Skeletal muscle satellite cell (primary cell): ENCODE data around the gene LRCH1.
"Not testable (repeated sequence)": the region's sequence is repeated elsewhere in the genome, so short reads cannot be mapped to it uniquely, and the experiment has no call there.

Experiments
- H3K27me3 ChIP-seq: 2 replicates; pipeline ENCODE4 v1.7.0; 2013; ENCODE audit warnings: low read length; ENCODE audit not compliant: control insufficient read depth, insufficient read depth
- H3K36me3 ChIP-seq: 2 replicates; pipeline ENCODE4 v1.7.0; 2013; ENCODE audit warnings: mild to moderate bottlenecking, control low read depth, low read length; ENCODE audit not compliant: insufficient read depth
- H3K4me1 ChIP-seq: 2 replicates; pipeline ENCODE4 v1.7.0; 2013; ENCODE audit warnings: low read length; ENCODE audit not compliant: control insufficient read depth, insufficient read depth
- H3K4me2 ChIP-seq: 2 replicates; pipeline ENCODE4 v1.7.0; 2013; ENCODE audit warnings: mild to moderate bottlenecking, low read length
- H3K4me3 ChIP-seq: 2 replicates; pipeline ENCODE4 v1.7.0; 2013; ENCODE audit warnings: low read length
- H3K9ac ChIP-seq: 2 replicates; pipeline ENCODE4 v1.7.0; 2013; ENCODE audit warnings: mild to moderate bottlenecking, low read depth, low read length, moderate library complexity
- H3K9me3 ChIP-seq: replicated peaks from 2 replicates; pipeline ENCODE4 v1.7.0; 2013; ENCODE audit warnings: mild to moderate bottlenecking, control low read depth, low read length

The LRCH1 gene

GRCh38 chr13:46755508-46755907 is 202.5 kb downstream of the LRCH1 start:
- H3K9ac ChIP-seq, H3K4me3 ChIP-seq, H3K9me3 ChIP-seq, H3K4me2 ChIP-seq, H3K36me3 ChIP-seq, H3K27me3 ChIP-seq: not testable (repeated sequence)
- peaks cover 31% of the 10 kb centered on the region for H3K4me1 ChIP-seq

- Histone ChIP-seq H3K4me3 (no peak overlapping the region), H3K4me1 (peaks cover 19% of the 10 kb centered on the region), H3K9me3 (no peaks in the 10 kb centered on the region), H3K36me3 (no peaks in the 10 kb centered on the region), H3K9ac (no peak overlapping the region), H3K4me2 (peak overlapping the region; percentile 32), H3K27me3 (no peaks in the 10 kb centered on the region)
Observed at GRCh38 chr13:46756977-46757376, 204.0 kb downstream of the LRCH1 start.

GRCh38 chr13:46757640-46758039 is 204.7 kb downstream of the LRCH1 start:
- H3K4me2 ChIP-seq, result no peak overlapping the region
- no peaks in the 10 kb centered on the region for H3K36me3 ChIP-seq
- H3K4me3 ChIP-seq, result no peak overlapping the region
- peaks cover 17% of the 10 kb centered on the region for H3K4me1 ChIP-seq
- H3K9me3 ChIP-seq, result no peaks in the 10 kb centered on the region
- no peaks in the 10 kb centered on the region for H3K27me3 ChIP-seq
- H3K9ac ChIP-seq, result no peak overlapping the region

DNA sequence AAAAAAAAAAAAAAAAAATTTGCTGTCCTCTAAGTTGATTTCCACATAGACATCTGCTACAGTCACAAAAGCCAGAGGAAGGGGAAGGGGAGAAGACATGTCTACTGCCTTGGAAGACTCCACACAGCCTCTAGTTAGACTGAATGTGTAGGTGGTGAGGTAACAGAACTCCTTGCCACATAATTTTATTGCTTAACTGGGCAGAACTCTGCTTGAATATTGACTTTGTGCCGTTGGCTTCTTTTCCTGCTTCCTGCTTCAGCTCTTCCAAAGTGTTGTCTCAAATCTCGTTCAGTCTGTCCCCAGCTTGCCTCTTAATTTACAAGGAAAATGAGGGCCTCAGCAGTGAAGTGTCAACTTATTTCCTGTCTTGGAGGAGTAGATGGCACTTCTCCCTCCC is 206.9 kb downstream of the LRCH1 start:
- H3K4me2 ChIP-seq, result peak overlapping the region; percentile 4
- H3K4me1 ChIP-seq, result peaks cover 24% of the 10 kb centered on the region
- no peaks in the 10 kb centered on the region for H3K27me3 ChIP-seq
- no peak overlapping the region for H3K4me3 ChIP-seq
- no peaks in the 10 kb centered on the region for H3K36me3 ChIP-seq
- no peaks in the 10 kb centered on the region for H3K9me3 ChIP-seq
- no peak overlapping the region for H3K9ac ChIP-seq

- no peak overlapping the region for H3K9ac ChIP-seq
- no peak overlapping the region for H3K4me2 ChIP-seq
- H3K27me3 ChIP-seq, result no peaks in the 10 kb centered on the region
- H3K9me3 ChIP-seq, result no peaks in the 10 kb centered on the region
- H3K4me1 ChIP-seq, result peaks cover 28% of the 10 kb centered on the region
- H3K4me3 ChIP-seq, result no peak overlapping the region
- H3K36me3 ChIP-seq, result no peaks in the 10 kb centered on the region
Observed at GRCh38 chr13:46761174-46761573, 208.2 kb downstream of the LRCH1 start.

GRCh38 chr13:46761866-46762265 is 208.9 kb downstream of the LRCH1 start:
- no peaks in the 10 kb centered on the region for H3K36me3 ChIP-seq
- H3K9me3 ChIP-seq, result no peaks in the 10 kb centered on the region
- no peaks in the 10 kb centered on the region for H3K27me3 ChIP-seq

DNA sequence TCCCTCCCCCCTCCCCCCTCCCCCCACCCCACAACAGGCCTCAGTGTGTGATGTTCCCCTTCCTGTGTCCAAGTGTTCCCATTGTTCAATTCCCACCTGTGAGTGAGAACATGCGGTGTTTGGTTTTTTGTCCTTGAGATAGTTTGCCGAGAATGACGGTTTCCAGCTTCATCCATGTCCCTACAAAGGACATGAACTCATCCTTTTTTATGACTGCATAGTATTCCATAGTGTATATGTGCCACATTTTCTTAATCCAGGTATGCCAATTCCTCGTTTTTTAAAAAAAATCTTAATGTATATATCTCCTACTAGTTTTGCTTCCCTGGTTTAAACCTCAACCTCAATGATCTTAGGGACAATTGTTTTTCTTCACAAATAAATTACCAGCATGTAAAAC is 217.0 kb downstream of the LRCH1 start:
- H3K36me3 ChIP-seq, result peaks cover 31% of the 10 kb centered on the region
- not testable (repeated sequence) for H3K4me3 ChIP-seq, H3K4me1 ChIP-seq, H3K4me2 ChIP-seq, H3K9ac ChIP-seq, H3K9me3 ChIP-seq, H3K27me3 ChIP-seq

More at GRCh38 chr13:46761866-46762265, 208.9 kb downstream of the LRCH1 start:
- Histone ChIP-seq H3K4me2 (no peak overlapping the region), H3K9ac (no peak overlapping the region), H3K4me1 (peaks cover 24% of the 10 kb centered on the region), H3K4me3 (no peak overlapping the region)

- Histone ChIP-seq H3K4me2 (no peak overlapping the region), H3K9ac (no peak overlapping the region), H3K27me3 (no peaks in the 10 kb centered on the region), H3K9me3 (no peaks in the 10 kb centered on the region), H3K4me3 (no peak overlapping the region), H3K36me3 (peaks cover 48% of the 10 kb centered on the region), H3K4me1 (no peaks in the 10 kb centered on the region)
Observed at GRCh38 chr13:46771693-46772092, 218.7 kb downstream of the LRCH1 start.

- H3K27me3 ChIP-seq, result no peaks in the 10 kb centered on the region
- no peak overlapping the region for H3K4me2 ChIP-seq
- H3K36me3 ChIP-seq, result peaks cover 63% of the 10 kb centered on the region
- no peaks in the 10 kb centered on the region for H3K9me3 ChIP-seq
- peaks cover 3% of the 10 kb centered on the region for H3K4me1 ChIP-seq
- no peak overlapping the region for H3K9ac ChIP-seq
- H3K4me3 ChIP-seq, result no peak overlapping the region
Observed at GRCh38 chr13:46773541-46773940, 220.6 kb downstream of the LRCH1 start.

GRCh38 chr13:46775385-46776107 is 222.6 kb downstream of the LRCH1 start:
- H3K27me3 ChIP-seq, result no peaks in the 10 kb centered on the region
- no peak overlapping the region for H3K4me3 ChIP-seq
- peaks cover 70% of the 10 kb centered on the region for H3K36me3 ChIP-seq
- H3K4me2 ChIP-seq, result no peak overlapping the region
- no peaks in the 10 kb centered on the region for H3K9me3 ChIP-seq
- no peak overlapping the region for H3K9ac ChIP-seq
- H3K4me1 ChIP-seq, result peaks cover 10% of the 10 kb centered on the region

DNA sequence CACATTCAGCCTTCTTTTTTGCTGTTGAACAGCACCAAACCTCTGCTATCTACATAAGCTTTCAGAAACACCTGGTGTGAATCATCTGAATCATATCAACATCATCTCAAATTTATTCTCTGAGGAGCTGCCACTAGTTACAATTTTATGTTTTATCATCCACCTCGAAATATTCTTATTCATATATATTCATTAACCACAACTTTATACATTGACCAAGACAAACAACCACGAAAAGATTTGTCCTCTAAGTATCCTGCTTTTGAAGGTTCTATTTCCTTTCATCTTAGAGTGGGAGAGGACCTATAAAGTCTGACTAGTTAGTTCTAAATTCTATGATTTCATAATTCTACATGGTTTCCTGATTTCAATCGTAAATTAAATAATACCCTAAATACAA is 225.1 kb downstream of the LRCH1 start:
- Histone ChIP-seq H3K4me2 (no peak overlapping the region), H3K36me3 (peaks cover 73% of the 10 kb centered on the region), H3K27me3 (no peaks in the 10 kb centered on the region), H3K4me3 (no peak overlapping the region), H3K9ac (no peak overlapping the region), H3K9me3 (no peaks in the 10 kb centered on the region), H3K4me1 (peaks cover 10% of the 10 kb centered on the region)

GRCh38 chr13:46778890-46779289 is 225.9 kb downstream of the LRCH1 start:
- Histone ChIP-seq H3K4me2 (no peak overlapping the region), H3K4me3 (no peak overlapping the region), H3K9ac (no peak overlapping the region), H3K9me3 (no peaks in the 10 kb centered on the region), H3K4me1 (peaks cover 10% of the 10 kb centered on the region), H3K27me3 (no peaks in the 10 kb centered on the region), H3K36me3 (peaks cover 76% of the 10 kb centered on the region)
